ENCODE data around the gene HSPA4L.

HSPA4L gene

GRCh38 chr4:127782275-127783025, at the start of gene HSPA4L:
Gene HSPA4L (plus strand): TSS chr4:127782322. CDS start chr4:127782551, 229 bp downstream.
- Histone ChIP-seq H3K4me1 (ENCODE audit: control insufficient read depth, insufficient read depth, low read length) (no peaks in the 10 kb centered on the region), H3K9ac (ENCODE audit: low read depth, low read length) (peak within 1 kb of the TSS; percentile 74), H3K4me3 (ENCODE audit: low read depth, low read length) (peak within 1 kb of the TSS; percentile 83), H3K9me3 (ENCODE audit: control insufficient read depth, insufficient read depth, low read length) (peaks cover 3% of the 10 kb centered on the region), H3K36me3 (ENCODE audit: control insufficient read depth, insufficient read depth, low read length) (no peaks in the 10 kb centered on the region), H3K27me3 (ENCODE audit: control insufficient read depth, insufficient read depth, low read length) (peaks cover 46% of the 10 kb centered on the region)

- Histone ChIP-seq H3K36me3 (ENCODE audit: control insufficient read depth, insufficient read depth, low read length) (no peaks in the 10 kb centered on the region), H3K9me3 (ENCODE audit: control insufficient read depth, insufficient read depth, low read length) (no peaks in the 10 kb centered on the region), H3K9ac (ENCODE audit: low read depth, low read length) (no peak overlapping the region), H3K4me1 (ENCODE audit: control insufficient read depth, insufficient read depth, low read length) (no peaks in the 10 kb centered on the region), H3K27me3 (ENCODE audit: control insufficient read depth, insufficient read depth, low read length) (no peaks in the 10 kb centered on the region), H3K4me3 (ENCODE audit: low read depth, low read length) (no peak overlapping the region)
These were observed 49.3 kb upstream of the HSPA4L start for GRCh38 chr4:127732623-127733328.

GRCh38 chr4:127734976-127735375, 47.1 kb upstream of the HSPA4L start:
- H3K27me3 ChIP-seq (ENCODE audit: control insufficient read depth, insufficient read depth, low read length) = no peaks in the 10 kb centered on the region
- no peaks in the 10 kb centered on the region for H3K36me3 ChIP-seq (ENCODE audit: control insufficient read depth, insufficient read depth, low read length)
- H3K9me3 ChIP-seq (ENCODE audit: control insufficient read depth, insufficient read depth, low read length) = no peaks in the 10 kb centered on the region
- H3K4me3 ChIP-seq (ENCODE audit: low read depth, low read length) = no peak overlapping the region
- no peak overlapping the region for H3K9ac ChIP-seq (ENCODE audit: low read depth, low read length)
- no peaks in the 10 kb centered on the region for H3K4me1 ChIP-seq (ENCODE audit: control insufficient read depth, insufficient read depth, low read length)

- Histone ChIP-seq H3K27me3 (ENCODE audit: control insufficient read depth, insufficient read depth, low read length) (no peaks in the 10 kb centered on the region), H3K9ac (ENCODE audit: low read depth, low read length) (no peak overlapping the region), H3K4me1 (ENCODE audit: control insufficient read depth, insufficient read depth, low read length) (no peaks in the 10 kb centered on the region), H3K36me3 (ENCODE audit: control insufficient read depth, insufficient read depth, low read length) (no peaks in the 10 kb centered on the region), H3K4me3 (ENCODE audit: low read depth, low read length) (no peak overlapping the region), H3K9me3 (ENCODE audit: control insufficient read depth, insufficient read depth, low read length) (no peaks in the 10 kb centered on the region)
These were observed 44.8 kb upstream of the HSPA4L start for GRCh38 chr4:127737295-127737694.

- Histone ChIP-seq H3K4me3 (ENCODE audit: low read depth, low read length) (no peak overlapping the region), H3K9ac (ENCODE audit: low read depth, low read length) (no peak overlapping the region), H3K9me3 (ENCODE audit: control insufficient read depth, insufficient read depth, low read length) (no peaks in the 10 kb centered on the region), H3K27me3 (ENCODE audit: control insufficient read depth, insufficient read depth, low read length) (no peaks in the 10 kb centered on the region), H3K4me1 (ENCODE audit: control insufficient read depth, insufficient read depth, low read length) (no peaks in the 10 kb centered on the region), H3K36me3 (ENCODE audit: control insufficient read depth, insufficient read depth, low read length) (no peaks in the 10 kb centered on the region)
These were observed 40.9 kb upstream of the HSPA4L start for GRCh38 chr4:127741247-127741646.

- no peaks in the 10 kb centered on the region for H3K4me1 ChIP-seq (ENCODE audit: control insufficient read depth, insufficient read depth, low read length)
- H3K36me3 ChIP-seq (ENCODE audit: control insufficient read depth, insufficient read depth, low read length) = no peaks in the 10 kb centered on the region
- peaks cover 8% of the 10 kb centered on the region for H3K9me3 ChIP-seq (ENCODE audit: control insufficient read depth, insufficient read depth, low read length)
- no peaks in the 10 kb centered on the region for H3K27me3 ChIP-seq (ENCODE audit: control insufficient read depth, insufficient read depth, low read length)
- H3K4me3 ChIP-seq (ENCODE audit: low read depth, low read length) = no peak overlapping the region
- no peak overlapping the region for H3K9ac ChIP-seq (ENCODE audit: low read depth, low read length)
These were observed 34.2 kb upstream of the HSPA4L start for GRCh38 chr4:127747883-127748282.

GRCh38 chr4:127748957-127749356, 33.2 kb upstream of the HSPA4L start:
- H3K36me3 ChIP-seq (ENCODE audit: control insufficient read depth, insufficient read depth, low read length) = no peaks in the 10 kb centered on the region
- peaks cover 8% of the 10 kb centered on the region for H3K9me3 ChIP-seq (ENCODE audit: control insufficient read depth, insufficient read depth, low read length)
- H3K4me3 ChIP-seq (ENCODE audit: low read depth, low read length) = no peak overlapping the region
- no peaks in the 10 kb centered on the region for H3K4me1 ChIP-seq (ENCODE audit: control insufficient read depth, insufficient read depth, low read length)
- no peak overlapping the region for H3K9ac ChIP-seq (ENCODE audit: low read depth, low read length)
- no peaks in the 10 kb centered on the region for H3K27me3 ChIP-seq (ENCODE audit: control insufficient read depth, insufficient read depth, low read length)

- no peak overlapping the region for H3K9ac ChIP-seq (ENCODE audit: low read depth, low read length)
- H3K27me3 ChIP-seq (ENCODE audit: control insufficient read depth, insufficient read depth, low read length) = no peaks in the 10 kb centered on the region
- H3K4me1 ChIP-seq (ENCODE audit: control insufficient read depth, insufficient read depth, low read length) = no peaks in the 10 kb centered on the region
- no peaks in the 10 kb centered on the region for H3K36me3 ChIP-seq (ENCODE audit: control insufficient read depth, insufficient read depth, low read length)
- H3K4me3 ChIP-seq (ENCODE audit: low read depth, low read length) = no peak overlapping the region
- no peaks in the 10 kb centered on the region for H3K9me3 ChIP-seq (ENCODE audit: control insufficient read depth, insufficient read depth, low read length)
These were observed 25.2 kb upstream of the HSPA4L start for GRCh38 chr4:127756906-127757305.

GRCh38 chr4:127759228-127759820, 22.8 kb upstream of the HSPA4L start:
- Histone ChIP-seq H3K36me3 (ENCODE audit: control insufficient read depth, insufficient read depth, low read length) (no peaks in the 10 kb centered on the region), H3K9ac (ENCODE audit: low read depth, low read length) (no peak overlapping the region), H3K4me3 (ENCODE audit: low read depth, low read length) (no peak overlapping the region), H3K4me1 (ENCODE audit: control insufficient read depth, insufficient read depth, low read length) (no peaks in the 10 kb centered on the region), H3K27me3 (ENCODE audit: control insufficient read depth, insufficient read depth, low read length) (no peaks in the 10 kb centered on the region), H3K9me3 (ENCODE audit: control insufficient read depth, insufficient read depth, low read length) (no peaks in the 10 kb centered on the region)

GRCh38 chr4:127759893-127760292, 22.2 kb upstream of the HSPA4L start:
- H3K27me3 ChIP-seq (ENCODE audit: control insufficient read depth, insufficient read depth, low read length) = no peaks in the 10 kb centered on the region
- no peaks in the 10 kb centered on the region for H3K4me1 ChIP-seq (ENCODE audit: control insufficient read depth, insufficient read depth, low read length)
- H3K9me3 ChIP-seq (ENCODE audit: control insufficient read depth, insufficient read depth, low read length) = no peaks in the 10 kb centered on the region
- no peak overlapping the region for H3K4me3 ChIP-seq (ENCODE audit: low read depth, low read length)
- H3K36me3 ChIP-seq (ENCODE audit: control insufficient read depth, insufficient read depth, low read length) = no peaks in the 10 kb centered on the region
- no peak overlapping the region for H3K9ac ChIP-seq (ENCODE audit: low read depth, low read length)

GRCh38 chr4:127771535-127772275, 10.4 kb upstream of the HSPA4L start:
- no peak overlapping the region for H3K9ac ChIP-seq (ENCODE audit: low read depth, low read length)
- H3K36me3 ChIP-seq (ENCODE audit: control insufficient read depth, insufficient read depth, low read length) = no peaks in the 10 kb centered on the region
- H3K27me3 ChIP-seq (ENCODE audit: control insufficient read depth, insufficient read depth, low read length) = no peaks in the 10 kb centered on the region
- no peaks in the 10 kb centered on the region for H3K9me3 ChIP-seq (ENCODE audit: control insufficient read depth, insufficient read depth, low read length)
- H3K4me1 ChIP-seq (ENCODE audit: control insufficient read depth, insufficient read depth, low read length) = no peaks in the 10 kb centered on the region
- H3K4me3 ChIP-seq (ENCODE audit: low read depth, low read length) = no peak overlapping the region
